Neural progenitor cell (in vitro differentiated cells): ENCODE measurements around the gene ACOX3. TPM values are rescaled to one million over a fixed set of nuclear protein-coding genes. Genes with fewer than 3 reads are reported as not detected.

Experiments
- DNase-seq: peaks from one replicate; pipeline ENCODE4 v3.0.0-alpha.2; 2016; ENCODE audit warnings: low spot score
- H2AFZ ChIP-seq: fragments of 200-600 bp; sonication (generic); replicated peaks from 2 replicates; pipeline ENCODE4 v1.6.1; 2016; ENCODE audit warnings: antibody characterized with exemption
- H3F3A ChIP-seq: fragments of 200-600 bp; sonication (generic); 2 replicates; pipeline ENCODE4 v1.6.1; 2016; ENCODE audit warnings: antibody characterized with exemption, low read depth
- H3K27ac ChIP-seq: fragments of 200-600 bp; sonication (generic); 2 replicates; pipeline ENCODE4 v1.5.1; 2016; ENCODE audit warnings: mild to moderate bottlenecking
- H3K27me3 ChIP-seq: fragments of 200-600 bp; sonication (generic); 2 replicates; pipeline ENCODE4 v1.6.1; 2016; ENCODE audit warnings: mild to moderate bottlenecking, moderate library complexity
- H3K36me3 ChIP-seq: fragments of 200-600 bp; sonication (generic); 2 replicates; pipeline ENCODE4 v1.5.1; 2016
- H3K4me1 ChIP-seq: fragments of 200-600 bp; sonication (generic); 2 replicates; pipeline ENCODE4 v1.6.1; 2016; ENCODE audit warnings: mixed run types
- H3K4me2 ChIP-seq: fragments of 200-600 bp; sonication (generic); 2 replicates; pipeline ENCODE4 v1.6.1; 2016
- H3K4me3 ChIP-seq: fragments of 200-600 bp; sonication (generic); 2 replicates; pipeline ENCODE4 v1.5.1; 2016
- H3K79me2 ChIP-seq: fragments of 200-600 bp; sonication (generic); 2 replicates; pipeline ENCODE4 v1.6.1; 2016; ENCODE audit warnings: low read depth
- H3K9ac ChIP-seq: fragments of 200-600 bp; sonication (generic); 2 replicates; pipeline ENCODE4 v1.6.1; 2016
- H3K9me3 ChIP-seq: fragments of 200-600 bp; sonication (generic); 2 replicates; pipeline ENCODE4 v1.5.1; 2016; ENCODE audit warnings: low read depth
- H4K20me1 ChIP-seq: fragments of 200-600 bp; sonication (generic); 2 replicates; pipeline ENCODE4 v1.6.1; 2016; ENCODE audit warnings: low read depth
- H3K27ac Mint-ChIP-seq: 3 replicates; pipeline ENCODE4 v1.8.0; 2021; ENCODE audit warnings: mixed read lengths
- H3K27me3 Mint-ChIP-seq: 2 replicates; pipeline ENCODE4 v1.8.0; 2022; ENCODE audit warnings: low read depth, mild to moderate bottlenecking, inconsistent platforms, moderate library complexity, mixed read lengths; ENCODE audit not compliant: insufficient read depth
- H3K36me3 Mint-ChIP-seq: 3 replicates; pipeline ENCODE4 v1.8.0; 2021; ENCODE audit warnings: mixed read lengths
- H3K4me1 Mint-ChIP-seq: 3 replicates; pipeline ENCODE4 v1.8.0; 2021; ENCODE audit warnings: mixed read lengths
- H3K4me3 Mint-ChIP-seq: 3 replicates; pipeline ENCODE4 v1.8.0; 2021; ENCODE audit warnings: mild to moderate bottlenecking, moderate library complexity, mixed read lengths
- H3K9me3 Mint-ChIP-seq: 3 replicates; pipeline ENCODE4 v1.8.0; 2020; ENCODE audit warnings: mixed read lengths
- EZH2 ChIP-seq: fragments of 200-600 bp; sonication (generic); IDR thresholded peaks from 2 replicates; pipeline ENCODE4 v1.6.1; 2017; ENCODE audit warnings: antibody characterized with exemption, mild to moderate bottlenecking, moderate library complexity
- EZH2phosphoT487 ChIP-seq: fragments of 200-600 bp; sonication (generic); IDR thresholded peaks from 2 replicates; pipeline ENCODE4 v1.6.1; 2017; ENCODE audit warnings: antibody characterized with exemption
- total RNA-seq: library from RNA; depleted of rRNA; stranded (reverse); fragments of >200 nt; gene quantifications from 2 replicates; pipeline ENCODE4 v1.2.3, GENCODE V29; 2015; ENCODE audit warnings: low replicate concordance
- TF ChIP-seq, protein P1 (sequence below): fragments of 200-600 bp; sonication (generic); IDR thresholded peaks from 2 replicates; pipeline ENCODE4 v1.5.1; 2017; ENCODE audit warnings: antibody characterized with exemption, mild to moderate bottlenecking

The ACOX3 gene
- total RNA-seq, 1 donor from 2014 or later = 14.0 TPM

DNA sequence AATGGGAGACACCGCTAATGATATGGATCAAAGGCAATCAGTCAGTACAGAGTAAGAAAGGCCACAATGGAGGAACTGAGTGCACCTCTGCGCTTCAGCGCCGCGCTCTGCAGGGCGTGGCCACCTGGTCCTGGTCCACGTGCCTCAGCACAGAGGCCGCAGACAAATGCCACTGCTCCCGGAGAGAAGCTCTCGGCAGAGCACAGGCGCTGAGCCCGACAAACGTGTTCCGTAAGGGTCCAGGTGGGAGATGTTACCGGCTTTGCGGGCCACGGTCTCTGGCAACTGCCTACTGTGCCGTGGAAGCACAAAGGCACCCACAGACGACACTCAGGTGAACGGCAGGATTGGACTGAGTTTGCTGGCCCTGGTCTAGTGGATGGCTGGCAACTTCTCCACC, 68.9 kb downstream of the ACOX3 start:
- Histone ChIP-seq H3K9me3 (no peaks in the 10 kb centered on the region), H2AFZ (no peak overlapping the region), H3K4me3 (no peak overlapping the region), H3K4me1 (no peaks in the 10 kb centered on the region), H3K27me3 (no peaks in the 10 kb centered on the region), H3F3A (no peaks in the 10 kb centered on the region), H3K36me3 (no peaks in the 10 kb centered on the region), H3K4me2 (no peak overlapping the region), H3K9ac (no peak overlapping the region), H3K27ac (no peak overlapping the region), H3K79me2 (no peaks in the 10 kb centered on the region), H4K20me1 (no peaks in the 10 kb centered on the region)
- H3K4me1 Mint-ChIP-seq = peaks cover 9% of the 10 kb centered on the region
- no peaks in the 10 kb centered on the region for H3K27me3 Mint-ChIP-seq
- TF ChIP-seq, protein P1, sequence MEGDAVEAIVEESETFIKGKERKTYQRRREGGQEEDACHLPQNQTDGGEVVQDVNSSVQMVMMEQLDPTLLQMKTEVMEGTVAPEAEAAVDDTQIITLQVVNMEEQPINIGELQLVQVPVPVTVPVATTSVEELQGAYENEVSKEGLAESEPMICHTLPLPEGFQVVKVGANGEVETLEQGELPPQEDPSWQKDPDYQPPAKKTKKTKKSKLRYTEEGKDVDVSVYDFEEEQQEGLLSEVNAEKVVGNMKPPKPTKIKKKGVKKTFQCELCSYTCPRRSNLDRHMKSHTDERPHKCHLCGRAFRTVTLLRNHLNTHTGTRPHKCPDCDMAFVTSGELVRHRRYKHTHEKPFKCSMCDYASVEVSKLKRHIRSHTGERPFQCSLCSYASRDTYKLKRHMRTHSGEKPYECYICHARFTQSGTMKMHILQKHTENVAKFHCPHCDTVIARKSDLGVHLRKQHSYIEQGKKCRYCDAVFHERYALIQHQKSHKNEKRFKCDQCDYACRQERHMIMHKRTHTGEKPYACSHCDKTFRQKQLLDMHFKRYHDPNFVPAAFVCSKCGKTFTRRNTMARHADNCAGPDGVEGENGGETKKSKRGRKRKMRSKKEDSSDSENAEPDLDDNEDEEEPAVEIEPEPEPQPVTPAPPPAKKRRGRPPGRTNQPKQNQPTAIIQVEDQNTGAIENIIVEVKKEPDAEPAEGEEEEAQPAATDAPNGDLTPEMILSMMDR = no peak
- TF ChIP-seq EZH2 (no peak), EZH2phosphoT487 (no peak)
- no peak for DNase-seq
- H3K9me3 Mint-ChIP-seq = no peaks in the 10 kb centered on the region
- H3K36me3 Mint-ChIP-seq = no peaks in the 10 kb centered on the region
- no peak overlapping the region for H3K27ac Mint-ChIP-seq
- H3K4me3 Mint-ChIP-seq = no peak overlapping the region

DNA sequence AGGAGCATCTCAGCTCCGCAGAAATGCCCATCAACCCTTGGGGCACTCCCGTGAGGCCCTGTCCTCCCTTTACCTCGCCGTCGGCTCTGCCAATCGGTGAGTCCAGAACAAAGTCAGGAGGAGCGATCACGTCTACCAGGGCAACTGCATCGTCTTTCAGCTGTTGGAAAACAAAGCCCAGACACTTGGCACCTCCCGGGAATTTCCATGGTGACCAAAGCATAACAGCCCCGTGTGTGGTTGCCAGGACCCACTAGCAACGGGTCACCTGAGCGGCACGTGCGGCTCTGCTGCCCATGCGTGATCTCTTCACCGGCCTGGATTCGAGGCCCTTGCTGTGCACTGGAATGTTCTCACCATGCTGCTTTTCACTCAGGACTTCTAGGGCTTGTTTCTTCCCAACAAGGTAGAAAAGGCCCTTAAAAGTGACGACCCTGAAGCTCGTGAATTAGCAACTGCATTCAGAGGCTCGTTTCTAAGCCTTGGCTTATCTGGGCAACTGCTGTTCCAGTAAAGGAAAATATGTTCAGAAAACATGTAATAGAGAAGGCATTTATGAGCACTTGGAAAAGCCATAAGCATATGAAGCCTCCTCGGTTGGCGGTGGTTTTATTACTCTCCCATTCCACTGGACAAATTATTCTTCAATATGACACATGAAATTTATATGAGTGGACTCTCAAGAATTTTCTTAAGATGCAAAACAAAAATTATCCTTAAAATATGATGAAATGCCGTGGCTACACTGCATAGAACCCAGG, 69.5 kb downstream of the ACOX3 start:
- H3K27me3 ChIP-seq = no peaks in the 10 kb centered on the region
- no peaks in the 10 kb centered on the region for H3K4me1 ChIP-seq
- Mint-ChIP-seq H3K27ac (no peak overlapping the region), H3K27me3 (no peaks in the 10 kb centered on the region), H3K36me3 (no peaks in the 10 kb centered on the region), H3K4me3 (no peak overlapping the region), H3K9me3 (no peaks in the 10 kb centered on the region), H3K4me1 (peaks cover 13% of the 10 kb centered on the region)
- no peak overlapping the region for H3K27ac ChIP-seq
- no peak overlapping the region for H2AFZ ChIP-seq
- H3K9me3 ChIP-seq = no peaks in the 10 kb centered on the region
- no peak overlapping the region for H3K9ac ChIP-seq
- DNase-seq = no peak
- no peak overlapping the region for H3K4me2 ChIP-seq
- no peaks in the 10 kb centered on the region for H3K36me3 ChIP-seq
- H3F3A ChIP-seq = no peaks in the 10 kb centered on the region
- H4K20me1 ChIP-seq = no peaks in the 10 kb centered on the region
- no peaks in the 10 kb centered on the region for H3K79me2 ChIP-seq
- no peak overlapping the region for H3K4me3 ChIP-seq
- TF ChIP-seq EZH2phosphoT487 (no peak), EZH2 (no peak)
- TF ChIP-seq, protein P1 = no peak

- no peak overlapping the region for H3K27ac ChIP-seq
- no peaks in the 10 kb centered on the region for H3K36me3 ChIP-seq
- no peak overlapping the region for H2AFZ ChIP-seq
- no peaks in the 10 kb centered on the region for H3K27me3 Mint-ChIP-seq
- no peak overlapping the region for H3K9ac ChIP-seq
- H3K4me3 ChIP-seq = no peak overlapping the region
- H3K36me3 Mint-ChIP-seq = no peaks in the 10 kb centered on the region
- no peaks in the 10 kb centered on the region for H3K4me1 ChIP-seq
- H3K27me3 ChIP-seq = no peaks in the 10 kb centered on the region
- no peak overlapping the region for H3K27ac Mint-ChIP-seq
- no peak overlapping the region for H3K4me3 Mint-ChIP-seq
- no peaks in the 10 kb centered on the region for H3K79me2 ChIP-seq
- H3K4me2 ChIP-seq = no peak overlapping the region
- DNase-seq = no peak
- no peaks in the 10 kb centered on the region for H4K20me1 ChIP-seq
- H3K9me3 Mint-ChIP-seq = no peaks in the 10 kb centered on the region
- TF ChIP-seq, protein P1 = no peak
- TF ChIP-seq EZH2 = no peak
- TF ChIP-seq EZH2phosphoT487 = no peak
- H3K9me3 ChIP-seq = no peaks in the 10 kb centered on the region
- H3F3A ChIP-seq = no peaks in the 10 kb centered on the region
- H3K4me1 Mint-ChIP-seq = peaks cover 15% of the 10 kb centered on the region
Measured at GRCh38 chr4:8370106-8370787, 70.3 kb downstream of the ACOX3 start.
